ENCODE measurements around the gene POFUT2. TPM values are rescaled to one million over a fixed set of nuclear protein-coding genes. Genes with fewer than 3 reads are reported as not detected.

The POFUT2 gene
- total and polyA plus RNA-seq, 9 donors: 25.7 to 52.9 (median 40.1) TPM

- DNase-seq: no peak
- Histone ChIP-seq H3K4me3 (no peak overlapping the region), H3K9me3 (no peaks in the 10 kb centered on the region), H3K27me3 (no peaks in the 10 kb centered on the region), H3K4me1 (ENCODE audit: insufficient read depth) (peaks cover 1% of the 10 kb centered on the region), H3K36me3 (no peaks in the 10 kb centered on the region), H3K27ac (no peak overlapping the region)
- TF ChIP-seq EP300 (IDR thresholded peaks at IDR 0.05) (no peak), POLR2A (IDR thresholded peaks at IDR 0.05) (no peak)
- TF ChIP-seq, protein P1, sequence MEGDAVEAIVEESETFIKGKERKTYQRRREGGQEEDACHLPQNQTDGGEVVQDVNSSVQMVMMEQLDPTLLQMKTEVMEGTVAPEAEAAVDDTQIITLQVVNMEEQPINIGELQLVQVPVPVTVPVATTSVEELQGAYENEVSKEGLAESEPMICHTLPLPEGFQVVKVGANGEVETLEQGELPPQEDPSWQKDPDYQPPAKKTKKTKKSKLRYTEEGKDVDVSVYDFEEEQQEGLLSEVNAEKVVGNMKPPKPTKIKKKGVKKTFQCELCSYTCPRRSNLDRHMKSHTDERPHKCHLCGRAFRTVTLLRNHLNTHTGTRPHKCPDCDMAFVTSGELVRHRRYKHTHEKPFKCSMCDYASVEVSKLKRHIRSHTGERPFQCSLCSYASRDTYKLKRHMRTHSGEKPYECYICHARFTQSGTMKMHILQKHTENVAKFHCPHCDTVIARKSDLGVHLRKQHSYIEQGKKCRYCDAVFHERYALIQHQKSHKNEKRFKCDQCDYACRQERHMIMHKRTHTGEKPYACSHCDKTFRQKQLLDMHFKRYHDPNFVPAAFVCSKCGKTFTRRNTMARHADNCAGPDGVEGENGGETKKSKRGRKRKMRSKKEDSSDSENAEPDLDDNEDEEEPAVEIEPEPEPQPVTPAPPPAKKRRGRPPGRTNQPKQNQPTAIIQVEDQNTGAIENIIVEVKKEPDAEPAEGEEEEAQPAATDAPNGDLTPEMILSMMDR (IDR thresholded peaks at IDR 0.05): no peak
- intact Hi-C loops (cut with DNase I): no loop called here
- WGBS, 3 donors: 71 to 84% (median 76%) methylated on average over 6 of the region's 6 CpGs
These were observed 68.2 kb downstream of the POFUT2 start for GRCh38 chr21:45219517-45219916.

DNA sequence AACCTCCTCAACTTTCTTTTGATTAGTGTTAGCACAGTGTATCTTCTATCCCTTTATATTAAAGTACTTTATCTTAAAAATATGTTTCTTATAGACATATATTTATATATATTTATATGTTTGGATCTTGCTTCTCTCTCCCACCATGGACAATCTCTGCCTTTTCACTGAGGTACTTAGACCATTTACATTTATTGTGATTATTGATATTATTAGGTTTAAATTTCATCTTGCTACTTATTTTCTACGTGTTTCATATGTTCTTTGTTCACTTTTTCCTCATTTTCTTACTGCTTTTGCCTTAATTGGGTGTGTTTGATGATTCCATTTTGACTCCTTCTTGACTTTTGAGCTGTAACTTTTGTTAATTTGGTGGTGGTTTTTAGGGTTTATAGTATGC is 70.7 kb downstream of the POFUT2 start:
- peaks cover 1% of the 10 kb centered on the region for H3K4me1 ChIP-seq (ENCODE audit: insufficient read depth)
- H3K27me3 ChIP-seq: no peaks in the 10 kb centered on the region
- intact Hi-C loops (cut with DNase I): no loop called here
- DNase-seq: no peak
- H3K9me3 ChIP-seq: no peaks in the 10 kb centered on the region
- no peaks in the 10 kb centered on the region for H3K36me3 ChIP-seq
- H3K27ac ChIP-seq: no peak overlapping the region
- 71 to 91% (median 85%) methylated on average over 1 of the region's 1 CpG for WGBS, 3 donors
- TF ChIP-seq EP300 (IDR thresholded peaks at IDR 0.05) (no peak), POLR2A (IDR thresholded peaks at IDR 0.05) (no peak)
- TF ChIP-seq, protein P1 (IDR thresholded peaks at IDR 0.05): no peak
- H3K4me3 ChIP-seq: no peak overlapping the region

DNA sequence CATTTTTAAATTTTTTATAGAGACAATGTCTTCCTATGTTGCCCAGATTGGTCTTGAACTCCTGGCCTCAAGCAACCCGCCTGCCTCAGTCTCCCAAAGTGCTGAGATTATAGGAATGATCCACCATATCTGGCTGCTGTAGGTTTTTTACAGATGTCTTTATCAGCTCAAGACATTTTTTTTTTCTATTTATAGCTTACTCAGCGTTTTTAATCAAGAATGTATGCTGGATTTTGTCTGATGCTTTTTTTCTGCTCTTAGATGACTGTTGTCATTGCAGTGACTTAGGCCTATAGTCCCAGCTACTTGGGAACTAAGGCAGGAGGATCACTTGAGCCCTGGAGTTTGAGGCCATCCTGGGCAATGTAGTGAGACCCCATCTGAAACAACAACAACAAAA is 72.5 kb downstream of the POFUT2 start:
- H3K9me3 ChIP-seq: no peaks in the 10 kb centered on the region
- TF ChIP-seq POLR2A (IDR thresholded peaks at IDR 0.05) (no peak), EP300 (IDR thresholded peaks at IDR 0.05) (no peak)
- TF ChIP-seq, protein P1 (IDR thresholded peaks at IDR 0.05): no peak
- intact Hi-C loops (cut with DNase I): no loop called here
- WGBS, 3 donors: 74 to 80% (median 75%) methylated on average over 2 of the region's 2 CpGs
- H3K4me1 ChIP-seq (ENCODE audit: insufficient read depth): peaks cover 1% of the 10 kb centered on the region
- H3K27ac ChIP-seq: no peak overlapping the region
- no peaks in the 10 kb centered on the region for H3K36me3 ChIP-seq
- no peak for DNase-seq
- H3K27me3 ChIP-seq: no peaks in the 10 kb centered on the region
- H3K4me3 ChIP-seq: no peak overlapping the region

Other genes with a start within 250 kb of the POFUT2 start
- 10 to 100 TPM in 5 of 7 donors, 1 to 10 TPM in 2; 6.4 to 23.7 (median 16.3) TPM for gene ADARB1, start 213.3 kb downstream of the POFUT2 start, total RNA-seq
- gene ADARB1, start 213.3 kb downstream of the POFUT2 start, polyA plus RNA-seq: 10 to 100 TPM in 1 of 2 donors, 1 to 10 TPM in 1; 6.0 to 22.3 TPM
- gene COL18A1, start 117.3 kb upstream of the POFUT2 start, total RNA-seq: 100 to 1,000 TPM; 141 to 353 (median 270) TPM
- 100 to 1,000 TPM in 1 of 2 donors, 10 to 100 TPM in 1; 11.1 to 201 TPM for gene COL18A1, start 117.3 kb upstream of the POFUT2 start, polyA plus RNA-seq

Measured in ovary (tissue), 9 donors.